GM23338 (cell line): ENCODE data around the gene SACM1L. TPM values are rescaled to one million over a fixed set of nuclear protein-coding genes. Genes with fewer than 3 reads are reported as not detected.

Experiments
- ATAC-seq: fragments of 200-7000 bp; cut with Tn5 transposase; 3 replicates; pipeline ENCODE4 v1.9.1; 2020
- DNase-seq: peaks from one replicate; pipeline ENCODE4 v3.0.0-alpha.2; 2015; ENCODE audit warnings: low spot score
- H2AFZ ChIP-seq: fragments of 200-600 bp; sonication (generic); 2 replicates; pipeline ENCODE4 v1.8.0; 2016; ENCODE audit warnings: antibody characterized with exemption, mild to moderate bottlenecking, moderate library complexity
- H3F3A ChIP-seq: fragments of 200-600 bp; sonication (generic); replicated peaks from 2 replicates; pipeline ENCODE4 v1.8.0; 2017; ENCODE audit warnings: antibody characterized with exemption, mixed run types, low read depth
- H3K27ac ChIP-seq: fragments of 200-600 bp; sonication (generic); 2 replicates; pipeline ENCODE4 v1.6.1; 2016; ENCODE audit warnings: low read depth
- H3K27me3 ChIP-seq: fragments of 200-600 bp; sonication (generic); 2 replicates; pipeline ENCODE4 v1.8.0; 2016; ENCODE audit warnings: mild to moderate bottlenecking, mixed run types, moderate library complexity; ENCODE audit not compliant: insufficient read depth
- H3K36me3 ChIP-seq: fragments of 200-600 bp; sonication (generic); 2 replicates; pipeline ENCODE4 v1.8.0; 2016; ENCODE audit warnings: mild to moderate bottlenecking; ENCODE audit not compliant: insufficient read depth
- H3K4me1 ChIP-seq: fragments of 200-600 bp; sonication (generic); 2 replicates; pipeline ENCODE4 v1.8.0; 2016; ENCODE audit warnings: mild to moderate bottlenecking, moderate library complexity; ENCODE audit not compliant: insufficient read depth
- H3K4me2 ChIP-seq: fragments of 200-600 bp; sonication (generic); 2 replicates; pipeline ENCODE4 v1.7.1; 2017; ENCODE audit warnings: mixed run types
- H3K4me3 ChIP-seq: fragments of 200-600 bp; sonication (generic); 2 replicates; pipeline ENCODE4 v1.6.1; 2016; ENCODE audit warnings: mixed run types
- H3K79me2 ChIP-seq: fragments of 200-600 bp; sonication (generic); replicated peaks from 2 replicates; pipeline ENCODE4 v1.8.0; 2017; ENCODE audit warnings: mild to moderate bottlenecking; ENCODE audit not compliant: insufficient read depth
- H3K9me2 ChIP-seq: fragments of 200-600 bp; sonication (generic); 2 replicates; pipeline ENCODE4 v1.8.0; 2017; ENCODE audit not compliant: insufficient read depth
- H4K20me1 ChIP-seq: fragments of 200-600 bp; sonication (generic); replicated peaks from 2 replicates; pipeline ENCODE4 v1.8.0; 2017; ENCODE audit warnings: mild to moderate bottlenecking; ENCODE audit not compliant: insufficient read depth
- H3K27ac Mint-ChIP-seq: 2 replicates; pipeline ENCODE4 v1.8.0; 2020; ENCODE audit warnings: inconsistent platforms, mild to moderate bottlenecking, moderate library complexity, mixed read lengths
- H3K27me3 Mint-ChIP-seq: 3 replicates; pipeline ENCODE4 v1.8.0; 2022; ENCODE audit warnings: low read depth, mild to moderate bottlenecking, moderate library complexity, mixed read lengths, inconsistent platforms; ENCODE audit not compliant: insufficient read depth, poor library complexity
- H3K36me3 Mint-ChIP-seq: 3 replicates; pipeline ENCODE4 v1.8.0; 2021; ENCODE audit warnings: low read depth, mild to moderate bottlenecking, inconsistent platforms, moderate library complexity, mixed read lengths
- H3K4me1 Mint-ChIP-seq: 3 replicates; pipeline ENCODE4 v1.8.0; 2020; ENCODE audit warnings: mild to moderate bottlenecking, inconsistent platforms, mixed read lengths
- H3K4me3 Mint-ChIP-seq: 3 replicates; pipeline ENCODE4 v1.8.0; 2021; ENCODE audit warnings: moderate library complexity, mild to moderate bottlenecking, inconsistent platforms, mixed read lengths
- H3K9me3 Mint-ChIP-seq: 3 replicates; pipeline ENCODE4 v1.8.0; 2020; ENCODE audit warnings: moderate library complexity, mild to moderate bottlenecking, inconsistent platforms, mixed read lengths
- CREB1 ChIP-seq: fragments of 250-450 bp; sonication (Bioruptor Pico); IDR thresholded peaks from 2 replicates; pipeline ENCODE4 v1.5.0; 2020; ENCODE audit warnings: low read depth, mild to moderate bottlenecking, moderate library complexity
- EZH2 ChIP-seq: fragments of 200-600 bp; sonication (generic); IDR thresholded peaks from one replicate; pipeline ENCODE4 v1.8.0; 2017; ENCODE audit warnings: antibody characterized with exemption, mild to moderate bottlenecking, low read depth; ENCODE audit not compliant: unreplicated experiment
- NANOG ChIP-seq: IDR thresholded peaks from 2 replicates; pipeline ENCODE4 v1.6.1; 2016; ENCODE audit warnings: antibody characterized with exemption, borderline replicate concordance
- POLR2AphosphoS5 ChIP-seq: IDR thresholded peaks from 2 replicates; pipeline ENCODE4 v1.6.1; 2016; ENCODE audit warnings: antibody characterized with exemption, low read depth
- REST ChIP-seq: IDR thresholded peaks from one replicate; pipeline ENCODE4 v1.6.1; 2018; ENCODE audit warnings: antibody characterized with exemption; ENCODE audit not compliant: unreplicated experiment
- STAT1 ChIP-seq: IDR thresholded peaks from one replicate; pipeline ENCODE4 v1.6.1; 2016; ENCODE audit warnings: antibody characterized with exemption; ENCODE audit not compliant: unreplicated experiment
- ZNF331 ChIP-seq: fragments of 250-450 bp; sonication (Bioruptor Pico); IDR thresholded peaks from 2 replicates; pipeline ENCODE4 v1.5.0; 2020; ENCODE audit warnings: low read depth, mild to moderate bottlenecking, moderate library complexity
- polyA plus RNA-seq: library from polyadenylated mRNA; unstranded; fragments of >200 nt; fragmentation: Nextera tagmentation; extraction: Ambion mirVana; gene quantifications from 2 replicates; pipeline ENCODE4 v1.2.1, GENCODE V29; 2016
- total RNA-seq: library from RNA; depleted of rRNA; stranded (reverse); fragments of >200 nt; shearing (Covaris generic); gene quantifications from 2 replicates; pipeline ENCODE4 v1.2.3, GENCODE V29; 2014
- TF ChIP-seq, protein P1 (sequence below), 2 experiments: fragments of 200-600 bp in 1 of 2; sonication (generic) in 1 of 2; conservative IDR thresholded peaks; 2 replicates each; pipeline versions ENCODE4 v1.5.1 to v1.6.1; 2016 to 2017; ENCODE audit warnings: antibody characterized with exemption in 2 of 2, low read depth in 2 of 2, mild to moderate bottlenecking in 2 of 2, moderate library complexity in 1 of 2

Gene SACM1L
- total and polyA plus RNA-seq, 2 experiments from 2014 or later, result 43.5 to 97.8 TPM

DNA sequence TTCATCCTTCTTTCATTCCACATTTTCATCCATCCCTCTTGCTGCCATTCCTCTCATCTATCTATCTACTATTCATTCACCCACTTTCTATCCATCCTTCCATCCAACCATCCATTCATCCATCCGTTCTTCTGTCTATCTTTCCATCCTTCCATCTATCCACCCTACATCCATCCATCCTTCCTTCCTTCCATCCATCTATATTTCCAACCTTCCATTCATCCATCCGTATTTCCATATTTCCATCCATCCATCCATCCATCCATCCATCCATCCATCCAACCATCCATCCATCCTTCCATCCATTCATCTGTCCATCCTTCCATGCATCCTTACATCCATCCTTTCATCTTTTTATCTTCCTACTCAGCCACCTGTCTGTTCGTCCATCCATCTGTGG is 93.2 kb downstream of the SACM1L start (continued):
- TF ChIP-seq REST, result no peak
- no peak for TF ChIP-seq NANOG

DNA sequence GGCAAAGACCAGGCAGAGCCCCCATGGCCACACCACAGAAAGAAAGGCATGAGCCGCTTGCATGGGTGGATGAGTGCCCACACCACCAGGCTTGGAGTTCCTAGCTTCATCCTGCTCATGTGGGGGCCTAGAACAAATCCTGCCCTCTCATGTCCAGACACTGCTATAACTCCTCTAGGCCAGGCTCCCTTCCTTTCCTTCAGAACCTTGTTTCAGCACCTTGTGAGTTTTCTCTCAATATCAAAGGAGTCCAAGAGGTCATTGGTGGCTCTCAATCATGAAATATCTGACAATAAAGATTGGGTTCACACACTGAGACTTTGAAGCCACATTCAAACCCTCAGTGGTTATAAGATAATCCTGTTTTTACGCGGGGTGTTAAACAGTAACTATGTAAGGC is 94.5 kb downstream of the SACM1L start:
- Histone ChIP-seq H3K79me2 (no peaks in the 10 kb centered on the region), H4K20me1 (no peaks in the 10 kb centered on the region), H3K27ac (no peak overlapping the region), H3K9me2 (0 out of 2 replicates have a peak, but pooled peaks cover 12% of the 10 kb centered on the region), H3K27me3 (no peaks in the 10 kb centered on the region), H3K4me3 (no peak overlapping the region), H3F3A (no peaks in the 10 kb centered on the region), H3K4me1 (no peaks in the 10 kb centered on the region; the same call in 1 of the 2 replicates), H3K36me3 (no peaks in the 10 kb centered on the region), H2AFZ (no peak overlapping the region), H3K4me2 (no peak overlapping the region)
- H3K4me1 Mint-ChIP-seq, result peaks cover 5% of the 10 kb centered on the region; the same call in 2 of the 3 replicates
- no peak overlapping the region for H3K27ac Mint-ChIP-seq
- no peaks in the 10 kb centered on the region for H3K27me3 Mint-ChIP-seq
- peaks cover 3% of the 10 kb centered on the region; the same call in 2 of the 3 replicates for H3K9me3 Mint-ChIP-seq
- no peak overlapping the region for H3K4me3 Mint-ChIP-seq
- TF ChIP-seq EZH2, result no peak
- no peak for TF ChIP-seq CREB1 (CRISPR knock-in tag)
- no peak for TF ChIP-seq POLR2AphosphoS5
- no peak for TF ChIP-seq STAT1
- TF ChIP-seq ZNF331 (CRISPR knock-in tag), result no peak
- TF ChIP-seq, protein P1, sequence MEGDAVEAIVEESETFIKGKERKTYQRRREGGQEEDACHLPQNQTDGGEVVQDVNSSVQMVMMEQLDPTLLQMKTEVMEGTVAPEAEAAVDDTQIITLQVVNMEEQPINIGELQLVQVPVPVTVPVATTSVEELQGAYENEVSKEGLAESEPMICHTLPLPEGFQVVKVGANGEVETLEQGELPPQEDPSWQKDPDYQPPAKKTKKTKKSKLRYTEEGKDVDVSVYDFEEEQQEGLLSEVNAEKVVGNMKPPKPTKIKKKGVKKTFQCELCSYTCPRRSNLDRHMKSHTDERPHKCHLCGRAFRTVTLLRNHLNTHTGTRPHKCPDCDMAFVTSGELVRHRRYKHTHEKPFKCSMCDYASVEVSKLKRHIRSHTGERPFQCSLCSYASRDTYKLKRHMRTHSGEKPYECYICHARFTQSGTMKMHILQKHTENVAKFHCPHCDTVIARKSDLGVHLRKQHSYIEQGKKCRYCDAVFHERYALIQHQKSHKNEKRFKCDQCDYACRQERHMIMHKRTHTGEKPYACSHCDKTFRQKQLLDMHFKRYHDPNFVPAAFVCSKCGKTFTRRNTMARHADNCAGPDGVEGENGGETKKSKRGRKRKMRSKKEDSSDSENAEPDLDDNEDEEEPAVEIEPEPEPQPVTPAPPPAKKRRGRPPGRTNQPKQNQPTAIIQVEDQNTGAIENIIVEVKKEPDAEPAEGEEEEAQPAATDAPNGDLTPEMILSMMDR (conservative IDR thresholded peaks at IDR 0.05; ENCODE audit: low read depth in 2 of 2), result peak in 1 of 2 experiments; percentile 44; a peak in 2 of 4 replicates
- ATAC-seq, result peak; percentile 52
- H3K36me3 Mint-ChIP-seq, result no peaks in the 10 kb centered on the region; the same call in 1 of the 3 replicates
- DNase-seq, result peak; percentile 18
